H1 (cell line): ENCODE measurements around the gene IL4. TPM values are rescaled to one million over a fixed set of nuclear protein-coding genes. Genes with fewer than 3 reads are reported as not detected.

Experiments used
- CTCF ChIA-PET: fragments of 300-600 bp; sonication (Branson Sonifier 250); formaldehyde crosslinking; loops from one replicate; lab custom pipeline; 2021; ENCODE audit not compliant: partially characterized antibody; lab: Charles Lee
- POLR2A ChIA-PET: fragments of 300-600 bp; sonication (Branson Sonifier 250); formaldehyde crosslinking; loops from one replicate; lab custom pipeline; 2021; ENCODE audit warnings: inconsistent platforms; ENCODE audit not compliant: partially characterized antibody; lab: Charles Lee
- DNase-seq, 2 experiments: peaks; one replicate each; pipeline versions ENCODE4 v3.0.0 to v3.0.0-alpha.2; 2010 to 2022; ENCODE audit warnings: low spot score in 2 of 2, low read depth in 1 of 2, mixed read lengths in 1 of 2
- FAIRE-seq: peaks from 2 replicates; lab custom pipeline; 2011; peaks lifted over from hg19 to GRCh38; lab: Jason Lieb, UNC
- H2AFZ ChIP-seq: 2 replicates; pipeline ENCODE4 v1.8.1; 2012; ENCODE audit warnings: low read length, inconsistent platforms
- H2AK5ac ChIP-seq: 2 replicates; pipeline ENCODE4 v1.6.1; 2013; ENCODE audit warnings: low read depth, low read length
- H2BK120ac ChIP-seq: replicated peaks from 2 replicates; pipeline ENCODE3; 2013; ENCODE audit warnings: low read depth, low read length, inconsistent platforms
- H2BK12ac ChIP-seq: 2 replicates; pipeline ENCODE4 v1.6.1; 2013; ENCODE audit warnings: low read depth, low read length
- H2BK15ac ChIP-seq: 2 replicates; pipeline ENCODE4 v1.6.1; 2013; ENCODE audit warnings: low read length
- H2BK20ac ChIP-seq: 2 replicates; pipeline ENCODE4 v1.6.1; 2013; ENCODE audit warnings: low read length
- H2BK5ac ChIP-seq: 2 replicates; pipeline ENCODE4 v1.6.1; 2013; ENCODE audit warnings: low read depth, low read length
- H3K14ac ChIP-seq: 2 replicates; pipeline ENCODE4 v1.6.1; 2013; ENCODE audit warnings: inconsistent platforms; ENCODE audit not compliant: insufficient read length
- H3K18ac ChIP-seq: 2 replicates; pipeline ENCODE4 v1.6.1; 2013; ENCODE audit warnings: low read length; ENCODE audit errors: extremely low read depth
- H3K23ac ChIP-seq: 2 replicates; pipeline ENCODE4 v1.6.1; 2013; ENCODE audit warnings: inconsistent platforms; ENCODE audit not compliant: insufficient read length
- H3K23me2 ChIP-seq: 2 replicates; pipeline ENCODE4 v1.6.1; 2013; ENCODE audit warnings: low read depth, low read length
- H3K27ac ChIP-seq: 2 replicates; pipeline ENCODE4 v1.6.1; 2011; ENCODE audit warnings: low read depth, low read length, inconsistent platforms
- H3K27me3 ChIP-seq, 4 experiments: replicated peaks in 1 of 4; 1 replicate in 1 of 4; 2 replicates in 3 of 4; pipeline versions ENCODE4 v1.6.1 to v1.8.1; 2011 to 2013; ENCODE audit warnings: low read length in 3 of 4, mild to moderate bottlenecking in 3 of 4, inconsistent platforms in 2 of 4, mixed read lengths in 2 of 4, moderate library complexity in 1 of 4; ENCODE audit not compliant: control insufficient read depth in 3 of 4, insufficient read depth in 3 of 4; ENCODE audit errors: extremely low read depth in 1 of 4
- H3K36me3 ChIP-seq, 4 experiments: 2 replicates each; pipeline versions ENCODE4 v1.6.1 to v1.8.1; 2011 to 2013; ENCODE audit warnings: mild to moderate bottlenecking in 4 of 4, low read length in 3 of 4, moderate library complexity in 2 of 4, control low read depth in 1 of 4, inconsistent platforms in 1 of 4; ENCODE audit not compliant: insufficient read depth in 4 of 4, control insufficient read depth in 2 of 4
- H3K4ac ChIP-seq: replicated peaks from 2 replicates; pipeline ENCODE3; 2013; ENCODE audit warnings: low read length, low read depth, mixed read lengths, inconsistent platforms; ENCODE audit not compliant: insufficient read length
- H3K4me1 ChIP-seq, 4 experiments: replicated peaks in 1 of 4; 1 replicate in 1 of 4; 2 replicates in 3 of 4; pipeline versions ENCODE4 v1.6.1 to v1.8.1; 2011 to 2013; ENCODE audit warnings: low read length in 3 of 4, inconsistent platforms in 2 of 4, mixed read lengths in 1 of 4; ENCODE audit not compliant: insufficient read depth in 4 of 4, control insufficient read depth in 3 of 4
- H3K4me2 ChIP-seq, 2 experiments: 2 replicates each; pipeline versions ENCODE4 v1.6.1 to v1.8.1; 2011 to 2013; ENCODE audit warnings: low read depth in 2 of 2, low read length in 2 of 2, control low read depth in 1 of 2, inconsistent platforms in 1 of 2, mild to moderate bottlenecking in 1 of 2; ENCODE audit not compliant: insufficient read depth in 1 of 2
- H3K4me3 ChIP-seq, 4 experiments: fragments of 200-600, 300-600 bp in 1 of 4; sonication (generic), shearing (Covaris generic), sonication (Bioruptor Twin) in 1 of 4; 2 replicates each; pipeline versions ENCODE4 v1.5.1 to v1.8.1; 2011 to 2016; ENCODE audit warnings: low read length in 4 of 4, low read depth in 3 of 4, control low read depth in 2 of 4, inconsistent platforms in 2 of 4, mild to moderate bottlenecking in 2 of 4, mixed read lengths in 1 of 4, moderate library complexity in 1 of 4; ENCODE audit not compliant: insufficient read depth in 2 of 4; ENCODE audit errors: extremely low read depth in 1 of 4
- H3K56ac ChIP-seq: replicated peaks from 2 replicates; pipeline ENCODE3; 2013; ENCODE audit warnings: low read depth, mild to moderate bottlenecking, mixed read lengths, low read length, inconsistent platforms; ENCODE audit not compliant: insufficient read length
- H3K79me1 ChIP-seq: 2 replicates; pipeline ENCODE4 v1.6.1; 2013; ENCODE audit warnings: low read depth, low read length, control low read depth
- H3K79me2 ChIP-seq, 2 experiments: 2 replicates each; pipeline versions ENCODE4 v1.6.1 to v1.8.1; 2012 to 2013; ENCODE audit warnings: low read length in 2 of 2, mild to moderate bottlenecking in 2 of 2, inconsistent platforms in 1 of 2; ENCODE audit not compliant: insufficient read depth in 2 of 2, control insufficient read depth in 1 of 2
- H3K9ac ChIP-seq, 4 experiments: replicated peaks in 1 of 4; 1 replicate in 1 of 4; 2 replicates in 3 of 4; pipeline versions ENCODE4 v1.6.1 to v1.8.1; 2011 to 2013; ENCODE audit warnings: low read depth in 3 of 4, low read length in 3 of 4, control low read depth in 2 of 4, mild to moderate bottlenecking in 2 of 4, moderate library complexity in 2 of 4, inconsistent platforms in 1 of 4; ENCODE audit errors: extremely low read depth in 1 of 4
- H3K9me3 ChIP-seq, 2 experiments: 2 replicates each; pipeline versions ENCODE4 v1.6.1 to v1.8.1; 2012 to 2013; ENCODE audit warnings: mild to moderate bottlenecking in 2 of 2, moderate library complexity in 2 of 2, control low read depth in 1 of 2, inconsistent platforms in 1 of 2, low read depth in 1 of 2, low read length in 1 of 2, mixed read lengths in 1 of 2; ENCODE audit not compliant: insufficient read depth in 2 of 2
- H4K20me1 ChIP-seq, 2 experiments: replicated peaks in 1 of 2; 2 replicates each; pipeline versions ENCODE3 to v1.8.1; 2011 to 2013; ENCODE audit warnings: inconsistent platforms in 2 of 2, low read length in 2 of 2, mild to moderate bottlenecking in 1 of 2; ENCODE audit not compliant: insufficient read depth in 2 of 2, control insufficient read depth in 1 of 2
- H4K5ac ChIP-seq: 2 replicates; pipeline ENCODE4 v1.6.1; 2013; ENCODE audit warnings: low read length, low read depth, mixed read lengths, inconsistent platforms; ENCODE audit not compliant: insufficient read length
- H4K8ac ChIP-seq: 2 replicates; pipeline ENCODE4 v1.8.0; 2013; ENCODE audit warnings: mild to moderate bottlenecking, moderate library complexity, low read length, inconsistent platforms; ENCODE audit not compliant: insufficient read depth; ENCODE audit errors: extremely low read depth
- H4K91ac ChIP-seq: replicated peaks from 2 replicates; pipeline ENCODE3; 2013; ENCODE audit warnings: low read length, mixed read lengths, inconsistent platforms; ENCODE audit not compliant: insufficient read length
- ASH2L ChIP-seq: fragments of 200-600, 300-600 bp; sonication (generic); IDR thresholded peaks from one replicate; pipeline ENCODE4 v1.7.1; 2017; ENCODE audit warnings: low read length
- GABPA ChIP-seq: IDR thresholded peaks from 2 replicates; pipeline ENCODE4 v1.6.1; 2011; ENCODE audit warnings: mild to moderate bottlenecking, low read length, moderate library complexity, borderline replicate concordance; ENCODE audit not compliant: insufficient read depth
- HDAC6 ChIP-seq: IDR thresholded peaks from one replicate; pipeline ENCODE4 v1.7.1; 2012; ENCODE audit warnings: low read depth, mild to moderate bottlenecking, inconsistent platforms, low read length, moderate library complexity
- PHF8 ChIP-seq: fragments of 200-600 bp; sonication (generic); conservative IDR thresholded peaks from 2 replicates; pipeline ENCODE4 v1.7.1; 2012; ENCODE audit warnings: low read depth, mild to moderate bottlenecking, inconsistent platforms, low read length, moderate library complexity
- POLR2A ChIP-seq, 2 experiments: IDR thresholded peaks; 1 replicate in 1 of 2; 2 replicates in 1 of 2; pipeline ENCODE4 v1.6.1; 2011; ENCODE audit warnings: low read depth in 2 of 2, low read length in 2 of 2, mild to moderate bottlenecking in 2 of 2; ENCODE audit errors: control extremely low read depth in 1 of 2
- RXRA ChIP-seq: IDR thresholded peaks from 2 replicates; pipeline ENCODE4 v1.6.1; 2011; ENCODE audit warnings: low read depth, mild to moderate bottlenecking, low read length, moderate library complexity; ENCODE audit not compliant: insufficient read depth
- SIN3A ChIP-seq, 2 experiments: IDR thresholded peaks in 1 of 2; conservative IDR thresholded peaks in 1 of 2; 2 replicates each; pipeline ENCODE4 v1.6.1; 2011 to 2012; ENCODE audit warnings: low read length in 2 of 2, improper control_type of control experiment in 1 of 2, low read depth in 1 of 2, mild to moderate bottlenecking in 1 of 2
- SIX5 ChIP-seq: IDR thresholded peaks from 2 replicates; pipeline ENCODE4 v1.6.1; 2011; ENCODE audit warnings: mild to moderate bottlenecking, low read depth, low read length
- WGBS, 2 experiments: shearing (Covaris generic) in 1 of 2; methylation state at CpG; one replicate each; pipeline versions ENCODE4 v1.1.6 to v1.1.7; 2013 to 2015; ENCODE audit warnings: low lambda C conversion rate in 2 of 2, mixed read lengths in 2 of 2, inconsistent platforms in 1 of 2, low coverage in 1 of 2, missing lambda C conversion rate in 1 of 2; ENCODE audit not compliant: insufficient replicate concordance in 2 of 2, insufficient coverage in 1 of 2, insufficient read length in 1 of 2; ENCODE audit errors: extremely low coverage in 1 of 2, missing lambda C conversion rate in 1 of 2; 5-methylcytosine and 5-hydroxymethylcytosine counted together
- polyA plus RNA-seq, 7 experiments: library from polyadenylated mRNA; depleted of rRNA in 3 of 7; stranded (reverse) in 5 of 7; unstranded in 2 of 7; fragments of >200 nt in 5 of 7; fragments of 200-250 nt in 2 of 7; gene quantifications; 1 replicate in 5 of 7; 2 replicates in 1 of 7; 4 replicates in 1 of 7; pipeline versions ENCODE4 v1.2.1 to v1.2.3, GENCODE V29; 2011 to 2013; ENCODE audit warnings: missing spikeins in 2 of 7, mixed read lengths in 2 of 7
- total RNA-seq: library from RNA; stranded (reverse); fragmentation: NEBNext Ultra II Directional; extraction: Animal tissue kit (Norgen Biotek cat#: 25700); gene quantifications from 2 replicates; pipeline ENCODE4 v1.2.1, GENCODE V29; 2021

The IL4 gene
- total and polyA plus RNA-seq, 2 of the 8 experiments (the other 6 are each of a cell fraction or from before 2014, with no cell fraction given), result not detected

GRCh38 chr5:132640613-132641012 lies 33.2 kb upstream of the IL4 start:
- H3K4me3 ChIP-seq, result no peak overlapping the region
- no peak overlapping the region for H3K23ac ChIP-seq
- no peaks in the 10 kb centered on the region for H3K23me2 ChIP-seq
- H4K8ac ChIP-seq, result no peak overlapping the region
- H3K4ac ChIP-seq, result no peak overlapping the region
- POLR2A ChIA-PET, result no interaction called here
- no peak overlapping the region for H3K56ac ChIP-seq
- no peak overlapping the region for H2BK5ac ChIP-seq
- H3K79me1 ChIP-seq, result no peaks in the 10 kb centered on the region
- no peaks in the 10 kb centered on the region for H4K20me1 ChIP-seq
- WGBS, 2 experiments, result 89% methylated on average over 4 of the region's 4 CpGs; no CpG with 5 or more reads in 1 of the 2 experiments
- no peak overlapping the region for H3K14ac ChIP-seq
- no peak for TF ChIP-seq SIN3A (conservative IDR thresholded peaks at IDR 0.05 in 1 of 2, IDR thresholded peaks at IDR 0.05 in 1 of 2; ENCODE audit: low read depth in 1 of 2, low read length in 2 of 2)
- TF ChIP-seq PHF8, result no peak
- no peak for TF ChIP-seq RXRA
- no peak for TF ChIP-seq SIX5
- no peak for TF ChIP-seq ASH2L
- TF ChIP-seq POLR2A (IDR thresholded peaks at IDR 0.05; ENCODE audit: control extremely low read depth in 1 of 2, low read depth in 2 of 2, low read length in 2 of 2), result no peak
- no peak for TF ChIP-seq HDAC6
- no peak for TF ChIP-seq GABPA
- TF ChIP-seq, all 59 proteins: peak for 0
- no peaks in the 10 kb centered on the region for H3K79me2 ChIP-seq
- DNase-seq (no peak), FAIRE-seq (no peak)
- H2BK15ac ChIP-seq, result no peak overlapping the region
- no peak overlapping the region for H4K5ac ChIP-seq
- H3K27me3 ChIP-seq, result no peaks in the 10 kb centered on the region
- H3K9me3 ChIP-seq, result no peaks in the 10 kb centered on the region
- no peak overlapping the region for H3K27ac ChIP-seq
- H3K18ac ChIP-seq, result no peak overlapping the region
- no peak overlapping the region for H3K4me2 ChIP-seq
- H3K9ac ChIP-seq, result no peak overlapping the region
- H2BK120ac ChIP-seq, result no peak overlapping the region
- no peak overlapping the region for H2AK5ac ChIP-seq
- no peak overlapping the region for H4K91ac ChIP-seq
- no peak overlapping the region for H2AFZ ChIP-seq
- peaks cover 0 to 5% (median under 1%) of the 10 kb centered on the region in 4 experiments; a peak in 2 of 7 replicates for H3K4me1 ChIP-seq
- H2BK20ac ChIP-seq, result no peak overlapping the region
- H3K36me3 ChIP-seq, result peaks cover 0 to 35% (median 23%) of the 10 kb centered on the region in 4 experiments; a peak in 7 of 8 replicates
- no peak overlapping the region for H2BK12ac ChIP-seq
- CTCF ChIA-PET, result interaction anchor here (0.7 to 1.7 kb wide), 3 partner anchors 37 to 315 kb away, joined by 4 to 6 read pairs (median 4); no protein-coding TSS in a partner anchor
